HG02623 (cell line): ENCODE results near the gene CD3G.
"Not testable (repeated sequence)": the region's sequence is repeated elsewhere in the genome, so short reads cannot be mapped to it uniquely, and the experiment has no call there.

Experiments used
- ATAC-seq: cut with Tn5 transposase; IDR thresholded peaks from one replicate; pipeline ENCODE4 v1.9.1; 2021; ENCODE audit warnings: moderate library complexity; ENCODE audit not compliant: unreplicated experiment

Gene CD3G

GRCh38 chr11:118343981-118344515 is at the start of gene CD3G:
CD3G (plus strand) TSS chr11:118344344; CDS start chr11:118344424, 80 bp downstream.
- ATAC-seq, result no peak

- ATAC-seq, result no peak
Observed at GRCh38 chr11:118295199-118295598, 48.9 kb upstream of the CD3G start.

GRCh38 chr11:118295815-118296454 is 48.2 kb upstream of the CD3G start:
- no peak for ATAC-seq

GRCh38 chr11:118301600-118302195 is 42.4 kb upstream of the CD3G start:
- ATAC-seq, result no peak

GRCh38 chr11:118304227-118304567 is 39.9 kb upstream of the CD3G start:
- no peak for ATAC-seq

GRCh38 chr11:118304568-118305248 is 39.4 kb upstream of the CD3G start, which contains the start of gene CD3E:
CD3E (plus strand) TSS chr11:118304730; CDS start chr11:118304953, 223 bp downstream.
- no peak for ATAC-seq

GRCh38 chr11:118305726-118306125 is 38.4 kb upstream of the CD3G start:
- no peak for ATAC-seq

- ATAC-seq, result no peak
Observed at GRCh38 chr11:118306556-118306955, 37.6 kb upstream of the CD3G start.

GRCh38 chr11:118308995-118309528 is 35.1 kb upstream of the CD3G start:
- not testable (repeated sequence) for ATAC-seq

- no peak for ATAC-seq
Observed at GRCh38 chr11:118310271-118310670, 33.9 kb upstream of the CD3G start.

- no peak for ATAC-seq
Observed at GRCh38 chr11:118310781-118311485, 33.2 kb upstream of the CD3G start.

- ATAC-seq, result no peak
Observed at GRCh38 chr11:118311518-118311917, 32.6 kb upstream of the CD3G start.

GRCh38 chr11:118312328-118312727 is 31.8 kb upstream of the CD3G start:
- no peak for ATAC-seq

- no peak for ATAC-seq
Observed at GRCh38 chr11:118313242-118313641, 30.9 kb upstream of the CD3G start.

- ATAC-seq, result no peak
Observed at GRCh38 chr11:118314988-118315411, 29.1 kb upstream of the CD3G start.

GRCh38 chr11:118318124-118318523 is 26.0 kb upstream of the CD3G start:
- ATAC-seq, result no peak

GRCh38 chr11:118318581-118319336 is 25.4 kb upstream of the CD3G start:
- ATAC-seq, result no peak

GRCh38 chr11:118319337-118319707 is 24.8 kb upstream of the CD3G start:
- no peak for ATAC-seq

GRCh38 chr11:118320515-118320914 is 23.6 kb upstream of the CD3G start:
- no peak for ATAC-seq

GRCh38 chr11:118321386-118322082 is 22.6 kb upstream of the CD3G start:
- no peak for ATAC-seq
